Upper lobe of left lung (tissue), 4 donors: ENCODE measurements around the gene KLB.

Source experiments
- POLR2A ChIP-seq, 4 donors: fragments of 450-650 bp; IDR thresholded peaks; one replicate each; pipeline ENCODE4 v1.5.1; 2016 to 2017; ENCODE audit warnings: antibody characterized with exemption in 4 of 4, mild to moderate bottlenecking in 2 of 4
- TF ChIP-seq, protein P1 (sequence below), 6 experiments: fragments of 450-650 bp in 4 of 6; fragments of 200-600 bp in 2 of 6; sonication (generic) in 2 of 6; IDR thresholded peaks; one replicate each; pipeline ENCODE4 v1.5.1; 2016 to 2019; ENCODE audit warnings: antibody characterized with exemption in 6 of 6

DNA sequence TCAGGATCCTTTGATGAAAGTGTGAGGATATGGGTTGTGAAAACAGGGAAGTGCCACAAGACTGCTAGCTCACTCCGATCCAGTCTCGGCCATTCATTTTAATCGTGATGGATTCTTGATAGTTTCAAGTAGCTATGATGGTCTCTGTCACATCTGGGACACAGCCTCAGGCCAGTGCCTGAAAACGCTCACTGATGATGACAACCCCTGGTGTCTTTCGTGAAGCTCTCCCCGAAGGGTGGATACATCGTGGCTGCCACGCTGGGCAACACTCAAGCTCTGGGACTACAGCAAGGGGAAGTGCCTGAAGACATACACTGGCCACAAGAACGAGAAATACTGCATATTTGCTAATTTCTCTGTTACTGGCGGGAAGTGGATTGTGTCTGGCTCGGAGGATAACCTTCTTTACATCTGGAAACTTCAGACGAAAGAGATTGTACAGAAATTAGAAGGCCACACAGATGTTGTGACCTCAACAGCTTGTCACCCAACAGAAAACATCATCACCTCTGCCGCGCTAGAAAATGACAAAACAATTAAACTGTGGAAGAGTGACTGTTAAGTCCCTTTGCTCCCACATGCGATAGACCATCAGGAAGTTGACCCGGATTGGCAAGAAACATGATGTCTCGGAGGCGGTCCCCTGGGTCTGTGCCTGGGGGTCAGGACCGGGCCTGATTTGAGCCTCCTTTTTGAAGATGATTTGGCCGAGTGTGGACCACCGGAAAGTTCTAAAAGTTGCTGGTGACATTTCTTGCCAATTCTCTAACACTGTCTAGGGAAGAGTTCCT is 74.4 kb downstream of the KLB start:
- TF ChIP-seq, protein P1, sequence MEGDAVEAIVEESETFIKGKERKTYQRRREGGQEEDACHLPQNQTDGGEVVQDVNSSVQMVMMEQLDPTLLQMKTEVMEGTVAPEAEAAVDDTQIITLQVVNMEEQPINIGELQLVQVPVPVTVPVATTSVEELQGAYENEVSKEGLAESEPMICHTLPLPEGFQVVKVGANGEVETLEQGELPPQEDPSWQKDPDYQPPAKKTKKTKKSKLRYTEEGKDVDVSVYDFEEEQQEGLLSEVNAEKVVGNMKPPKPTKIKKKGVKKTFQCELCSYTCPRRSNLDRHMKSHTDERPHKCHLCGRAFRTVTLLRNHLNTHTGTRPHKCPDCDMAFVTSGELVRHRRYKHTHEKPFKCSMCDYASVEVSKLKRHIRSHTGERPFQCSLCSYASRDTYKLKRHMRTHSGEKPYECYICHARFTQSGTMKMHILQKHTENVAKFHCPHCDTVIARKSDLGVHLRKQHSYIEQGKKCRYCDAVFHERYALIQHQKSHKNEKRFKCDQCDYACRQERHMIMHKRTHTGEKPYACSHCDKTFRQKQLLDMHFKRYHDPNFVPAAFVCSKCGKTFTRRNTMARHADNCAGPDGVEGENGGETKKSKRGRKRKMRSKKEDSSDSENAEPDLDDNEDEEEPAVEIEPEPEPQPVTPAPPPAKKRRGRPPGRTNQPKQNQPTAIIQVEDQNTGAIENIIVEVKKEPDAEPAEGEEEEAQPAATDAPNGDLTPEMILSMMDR (IDR thresholded peaks at IDR 0.05), result no peak
- TF ChIP-seq POLR2A (IDR thresholded peaks at IDR 0.05), result peak in 1 of 4 donors; percentile 16
